Right lung (tissue), 5 donors: ENCODE data around the gene TSPAN18. TPM values are rescaled to one million over a fixed set of nuclear protein-coding genes. Genes with fewer than 3 reads are reported as not detected.
A peak's percentile ranks its signal among the peaks of the same experiment; 100 is the strongest.

Source experiments
- DNase-seq, 2 donors: peaks; one replicate each; pipeline ENCODE4 v3.0.0-alpha.2; 2013
- polyA plus RNA-seq, 5 donors: library from polyadenylated mRNA; unstranded; fragments of 120-200 nt; gene quantifications; one replicate each; pipeline versions ENCODE4 v1.2.1 to v1.2.3, GENCODE V29; 2013; ENCODE audit warnings: inconsistent platforms in 1 of 5, low replicate concordance in 1 of 5; ENCODE audit not compliant: insufficient read length in 5 of 5, insufficient read depth in 1 of 5

The TSPAN18 gene
- polyA plus RNA-seq, 5 donors: 48.9 to 74.5 (median 64.7) TPM

DNA sequence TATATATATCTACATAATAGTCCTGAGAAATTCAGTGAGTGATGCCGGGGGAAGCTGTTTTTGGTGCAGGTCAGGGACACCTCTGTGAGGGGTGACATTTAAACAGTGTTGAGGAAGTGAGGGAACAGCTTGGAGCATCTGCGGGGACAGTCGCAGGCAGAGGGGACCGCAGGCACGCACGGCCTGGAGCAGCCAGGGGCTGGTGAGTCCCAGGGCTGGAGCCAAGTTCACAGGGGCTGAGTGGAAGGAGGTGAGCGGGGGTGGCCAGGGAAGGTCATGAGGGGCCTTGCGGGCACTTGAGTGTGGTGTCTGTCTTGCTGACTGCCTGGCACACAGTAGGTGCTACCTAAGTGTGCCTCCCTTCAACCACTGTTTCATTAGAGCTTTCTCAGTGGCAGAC, 65.4 kb downstream of the TSPAN18 start:
- DNase-seq: no peak

DNA sequence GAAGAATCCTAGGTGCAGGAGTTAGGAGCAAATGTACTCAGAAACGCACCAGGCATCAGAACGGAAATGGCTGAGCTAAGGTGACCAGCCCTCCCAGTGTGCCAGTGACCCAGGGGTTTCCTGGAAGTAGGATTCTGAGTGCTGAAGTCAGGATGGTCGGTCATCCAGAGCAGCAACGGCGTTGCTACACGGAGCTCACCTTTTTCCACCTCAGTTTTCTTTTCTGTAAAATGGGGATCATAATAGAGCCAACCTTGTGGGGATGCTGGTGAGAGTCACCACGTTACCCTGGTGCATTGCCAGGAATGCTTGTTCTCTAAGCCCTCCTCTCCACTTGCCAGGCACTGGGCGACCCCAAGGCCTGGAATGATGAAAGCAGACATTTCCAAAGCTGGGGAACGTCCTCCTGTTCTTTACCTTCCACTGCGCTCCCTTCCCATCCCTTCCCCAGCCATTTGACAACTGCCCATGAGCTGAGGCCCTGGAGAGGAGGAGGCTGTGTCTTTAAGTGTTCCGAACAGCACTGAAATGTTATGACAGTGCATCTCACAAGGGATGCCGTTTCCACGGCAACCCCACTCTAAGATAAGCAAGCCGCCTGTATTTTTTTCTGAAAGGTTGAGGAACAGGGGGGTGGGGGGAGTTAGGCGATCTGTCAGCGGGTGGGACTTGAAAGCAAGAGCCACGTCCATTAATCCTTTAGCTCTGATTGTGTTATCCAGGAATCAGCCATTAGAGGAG, 66.8 kb downstream of the TSPAN18 start:
- peak; percentile 45 to 53 for DNase-seq

DNA sequence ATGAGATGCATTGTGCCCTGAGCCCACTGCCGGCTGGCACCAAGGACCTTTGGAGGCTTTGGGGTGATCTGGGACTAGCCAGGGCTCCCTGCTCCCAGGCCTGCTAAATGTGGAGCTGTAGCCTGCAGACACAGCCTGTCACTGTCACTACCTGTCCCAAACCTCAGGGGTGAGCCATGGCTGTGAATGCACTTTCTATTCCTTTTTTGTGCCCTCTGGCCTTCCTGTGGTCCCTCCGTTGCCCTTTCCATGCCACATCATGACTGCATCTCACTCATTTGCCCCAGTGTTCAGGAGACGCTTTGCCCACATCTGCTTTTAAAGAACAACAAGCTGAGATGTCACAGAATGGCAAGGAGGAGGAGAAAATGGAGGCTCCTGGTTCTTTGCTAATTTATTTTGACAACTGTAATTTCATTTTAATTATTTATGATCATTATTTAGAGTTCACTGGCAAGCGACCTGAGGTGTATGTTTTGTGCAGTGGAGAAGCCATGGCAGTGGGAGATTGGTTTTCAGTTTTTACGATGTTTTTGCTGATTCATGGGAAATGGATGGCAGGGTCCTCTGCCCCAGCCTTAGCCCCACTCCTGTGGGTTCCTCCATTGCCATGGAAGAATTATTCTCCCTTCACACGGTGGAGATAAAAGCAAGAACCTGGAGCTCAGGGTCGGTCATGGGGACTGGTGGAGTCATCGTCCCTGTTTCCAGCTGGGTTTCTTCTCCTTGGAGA, 69.2 kb downstream of the TSPAN18 start:
- no peak for DNase-seq

DNA sequence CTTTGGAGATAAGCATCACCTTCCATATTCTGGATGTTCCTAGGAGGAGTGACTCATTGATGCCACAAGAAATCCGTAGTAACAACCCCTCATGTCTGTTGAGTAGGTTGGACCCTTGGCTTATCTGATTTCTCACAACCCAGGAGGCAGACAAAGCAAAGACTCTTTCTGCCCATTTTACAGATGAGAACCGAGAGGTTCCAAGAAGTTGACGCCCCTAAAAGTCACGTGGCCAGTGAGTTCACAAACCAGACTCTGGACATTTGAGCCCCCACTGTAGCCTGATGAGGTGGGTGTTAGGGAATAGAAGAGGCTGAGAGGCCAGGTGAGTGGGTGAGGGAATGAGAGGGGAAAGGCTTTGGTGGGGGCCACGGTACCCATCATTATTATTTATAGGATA, 70.3 kb downstream of the TSPAN18 start:
- DNase-seq: no peak

DNA sequence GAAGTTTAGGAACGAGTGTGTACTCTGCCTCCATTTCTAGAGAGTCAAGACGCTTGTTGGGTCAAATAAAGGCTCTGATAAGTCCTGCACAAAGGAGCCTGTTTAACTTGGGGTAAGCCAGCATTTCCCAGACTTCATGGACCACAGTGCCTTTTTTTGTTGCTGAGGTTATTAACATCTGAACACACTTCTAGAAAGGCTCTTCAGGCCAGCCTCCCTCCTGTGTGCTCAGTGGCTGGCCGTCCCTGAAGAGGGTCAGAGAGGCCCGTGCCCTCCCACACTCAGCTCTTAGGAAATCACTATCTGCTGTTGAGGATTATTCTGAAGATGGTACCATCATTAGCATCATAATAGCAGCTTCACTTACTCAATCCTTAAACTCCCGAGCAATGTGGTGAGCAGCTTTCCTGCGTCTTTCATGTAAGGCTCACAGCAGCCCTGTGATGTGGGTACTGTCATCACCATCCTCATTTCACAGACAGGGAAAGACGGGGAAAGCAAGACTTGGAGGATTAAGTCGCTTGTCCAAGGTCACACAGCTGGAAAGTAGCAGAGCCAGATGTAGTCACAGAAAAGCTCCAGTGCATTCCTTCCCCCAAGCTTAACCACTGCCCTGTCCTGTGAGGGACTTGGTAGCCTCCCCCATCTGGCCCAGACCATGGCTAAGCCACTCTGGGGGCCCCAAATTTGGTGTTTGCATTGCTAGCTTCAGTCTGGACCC, 71.3 kb downstream of the TSPAN18 start:
- no peak for DNase-seq

DNA sequence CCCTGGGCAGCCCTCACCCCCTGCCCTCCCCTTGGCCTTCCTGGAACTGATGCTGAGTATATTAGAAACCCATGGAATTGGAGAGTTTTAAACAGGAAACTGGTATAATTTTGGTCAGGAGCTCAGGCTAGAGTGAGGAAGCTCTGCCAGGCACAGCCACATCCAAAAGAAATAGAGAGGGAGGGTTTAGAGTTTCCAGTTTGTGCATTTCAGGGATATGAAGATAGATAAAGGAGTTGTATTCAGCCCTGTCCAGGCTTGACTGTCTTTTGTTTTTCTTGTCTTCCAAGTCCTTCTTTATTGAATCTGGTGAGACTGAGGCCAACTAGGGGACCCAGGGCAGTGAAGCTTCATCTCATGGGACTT, 71.8 kb downstream of the TSPAN18 start:
- DNase-seq: no peak

DNA sequence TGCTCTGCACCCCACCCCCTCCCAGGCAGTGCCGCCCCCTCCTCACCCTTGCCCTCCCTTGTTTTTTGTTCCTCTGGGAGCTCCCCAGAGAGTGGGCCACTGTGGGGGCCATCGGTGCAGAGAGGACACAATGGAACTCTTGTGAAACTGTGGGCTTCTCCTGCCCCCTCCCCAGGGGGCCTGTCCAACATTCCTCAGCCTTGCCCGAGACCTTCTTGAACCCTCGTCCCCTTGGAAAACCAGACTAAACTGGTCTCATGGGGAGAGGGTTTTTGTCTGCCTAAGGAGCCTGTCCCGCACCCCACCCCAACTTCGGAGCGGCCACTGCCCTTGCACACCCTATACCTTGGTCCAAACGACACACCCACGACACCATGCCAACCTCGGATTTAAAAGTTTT, 72.2 kb downstream of the TSPAN18 start:
- DNase-seq: no peak

DNA sequence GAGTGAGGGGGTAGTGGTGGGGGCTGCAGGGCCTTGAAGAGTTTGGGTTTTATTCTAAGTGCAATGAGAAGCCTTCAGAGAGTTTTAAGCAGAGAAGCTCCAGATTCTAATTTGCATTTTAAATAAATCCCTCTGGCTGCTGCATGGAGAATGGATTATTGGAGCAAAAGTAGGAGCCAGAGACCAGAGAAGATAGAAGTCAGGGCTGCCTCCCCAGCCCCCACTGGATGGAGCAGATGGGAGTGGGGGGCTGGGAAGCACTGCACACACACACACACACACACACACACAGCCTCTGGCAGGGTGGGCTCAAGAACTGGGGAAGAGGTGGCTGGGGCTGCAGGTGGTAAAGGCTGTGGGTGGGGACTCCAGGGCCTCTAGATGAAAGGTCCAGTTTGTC, 75.6 kb downstream of the TSPAN18 start:
- DNase-seq: no peak

DNA sequence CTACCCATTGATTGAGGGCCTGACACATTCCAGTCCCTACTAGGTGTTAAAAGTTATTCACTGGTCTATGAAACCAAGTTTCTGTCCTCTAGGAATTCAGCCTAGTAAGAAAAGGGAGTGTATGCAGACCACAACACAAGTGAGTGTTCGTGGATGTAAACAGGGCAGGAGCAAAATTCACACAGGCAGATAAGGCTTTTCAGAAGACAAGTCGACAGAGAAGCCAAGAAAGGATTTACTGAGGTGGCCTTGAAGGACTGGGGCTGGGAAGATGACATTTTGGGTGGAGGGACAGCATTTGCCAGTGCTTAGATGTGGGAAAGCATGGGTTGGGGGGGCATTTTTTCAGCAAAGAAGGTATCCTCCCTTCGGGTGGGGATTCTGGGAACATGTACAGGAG, 76.2 kb downstream of the TSPAN18 start:
- no peak for DNase-seq

DNA sequence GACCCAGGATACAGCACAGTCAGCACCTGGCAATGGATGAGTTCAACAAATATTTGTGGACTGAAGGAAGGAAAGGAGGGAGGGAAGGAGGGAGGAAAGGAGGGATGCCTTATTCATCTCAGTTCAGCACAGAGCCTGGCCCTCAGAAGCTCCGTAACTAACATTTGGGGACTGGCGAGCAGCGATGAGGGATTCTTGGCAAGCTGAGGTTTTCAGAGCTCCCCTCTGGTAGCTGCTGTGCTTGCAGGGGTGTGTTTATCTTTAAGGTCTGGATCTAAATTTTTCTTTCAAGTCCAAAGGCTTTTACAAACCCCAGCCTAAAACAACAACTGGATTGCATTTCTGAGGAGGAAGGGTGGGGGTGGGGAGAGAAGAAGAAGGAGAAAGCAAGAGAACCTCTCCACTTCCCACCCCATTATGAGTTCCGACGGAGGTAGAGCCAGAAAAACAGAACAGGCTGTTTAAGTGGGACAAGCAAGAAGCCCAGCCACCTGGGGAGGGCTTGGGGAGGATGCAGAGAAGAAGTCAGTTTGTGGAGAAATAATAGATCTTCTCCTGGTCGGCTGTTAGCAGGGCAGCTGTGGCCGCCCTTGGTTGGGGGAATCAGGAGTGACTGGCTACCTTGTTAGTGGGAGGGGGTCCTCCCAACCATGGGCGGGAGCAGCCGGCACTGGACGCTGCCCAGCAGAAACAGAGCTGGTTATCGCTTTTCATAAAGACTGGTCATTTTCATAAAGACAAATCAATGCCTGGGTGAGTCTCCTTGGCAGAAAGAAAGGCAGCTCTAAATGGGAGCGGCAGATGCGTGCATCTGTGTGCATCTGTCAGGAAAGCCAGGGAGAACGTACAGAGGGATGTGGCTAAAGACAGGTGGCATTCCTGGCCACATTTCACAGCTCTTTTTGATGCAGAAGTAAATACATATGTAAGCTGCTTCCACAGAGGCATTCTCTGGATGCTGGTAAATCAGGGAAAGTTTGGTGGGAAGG, 78.0 kb downstream of the TSPAN18 start:
- DNase-seq: no peak

DNA sequence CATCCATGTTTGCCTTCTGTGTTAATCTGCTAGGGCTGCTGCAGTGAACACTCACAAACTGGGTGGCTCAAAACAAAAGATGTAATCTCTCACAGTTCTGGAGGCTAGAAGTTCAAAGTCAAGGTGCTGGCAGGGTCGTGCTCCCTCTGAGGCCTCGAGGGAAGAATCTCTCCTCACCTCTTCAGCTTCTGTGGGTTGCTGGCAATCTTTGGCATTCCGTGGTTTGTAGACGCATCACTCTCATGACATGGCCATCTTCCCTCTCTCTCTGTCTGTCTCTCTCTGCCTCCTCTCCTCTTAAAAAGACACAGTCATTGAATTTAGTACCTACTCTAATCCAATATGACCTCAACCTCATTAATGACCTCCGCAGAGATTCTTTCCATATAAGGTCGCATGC, 78.8 kb downstream of the TSPAN18 start:
- DNase-seq: no peak

DNA sequence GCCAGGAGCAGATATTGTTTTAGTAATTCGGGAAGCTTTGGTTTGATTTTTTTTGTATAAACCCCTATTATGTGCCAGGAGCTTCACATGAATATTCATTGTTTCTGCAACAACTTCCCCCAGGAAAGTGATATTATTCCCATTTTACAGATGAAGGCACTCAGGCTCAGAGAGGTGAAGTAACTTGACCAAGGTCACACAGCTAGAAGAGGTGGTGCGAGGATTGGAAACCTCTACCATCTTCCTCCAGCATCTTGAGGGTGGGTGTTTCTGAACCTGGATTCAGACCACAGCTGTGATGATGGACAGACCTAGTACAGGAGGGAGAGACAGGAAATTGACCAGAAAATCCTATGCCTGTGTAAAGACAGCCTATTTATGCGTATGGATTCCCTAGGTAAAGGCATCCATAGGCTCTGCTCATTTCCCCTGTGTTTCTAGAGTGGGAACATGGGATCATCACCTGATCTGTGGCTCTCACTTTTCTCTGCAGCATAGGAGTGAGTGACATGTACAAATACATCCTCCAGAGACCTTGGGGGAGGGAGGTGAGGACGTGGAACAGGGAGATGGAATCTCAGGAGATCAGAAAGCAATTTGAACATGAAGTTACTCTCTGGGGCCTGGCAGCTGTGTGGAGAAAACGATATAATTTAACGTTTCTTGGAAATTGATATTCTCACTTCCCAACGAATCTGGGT, 81.4 kb downstream of the TSPAN18 start:
- no peak for DNase-seq

DNA sequence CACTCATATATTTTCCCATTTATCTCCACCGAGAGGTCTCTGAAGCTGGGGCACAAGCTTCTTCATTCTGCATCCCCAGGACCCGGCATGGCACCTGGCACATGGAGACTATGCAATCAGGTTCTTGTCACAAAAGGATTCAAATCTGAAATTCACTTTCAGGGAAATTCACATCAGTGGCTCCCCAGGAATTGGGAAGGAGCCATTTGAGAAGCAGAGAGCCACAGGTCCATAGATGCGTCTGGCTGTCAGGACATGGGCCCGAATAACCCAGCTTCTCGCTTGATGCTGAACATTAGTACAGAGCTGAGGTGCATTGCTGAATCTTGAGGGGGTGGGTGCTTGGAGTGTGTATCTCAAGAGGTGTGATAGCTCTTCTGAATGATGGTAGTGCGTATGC, 82.5 kb downstream of the TSPAN18 start:
- DNase-seq: no peak

DNA sequence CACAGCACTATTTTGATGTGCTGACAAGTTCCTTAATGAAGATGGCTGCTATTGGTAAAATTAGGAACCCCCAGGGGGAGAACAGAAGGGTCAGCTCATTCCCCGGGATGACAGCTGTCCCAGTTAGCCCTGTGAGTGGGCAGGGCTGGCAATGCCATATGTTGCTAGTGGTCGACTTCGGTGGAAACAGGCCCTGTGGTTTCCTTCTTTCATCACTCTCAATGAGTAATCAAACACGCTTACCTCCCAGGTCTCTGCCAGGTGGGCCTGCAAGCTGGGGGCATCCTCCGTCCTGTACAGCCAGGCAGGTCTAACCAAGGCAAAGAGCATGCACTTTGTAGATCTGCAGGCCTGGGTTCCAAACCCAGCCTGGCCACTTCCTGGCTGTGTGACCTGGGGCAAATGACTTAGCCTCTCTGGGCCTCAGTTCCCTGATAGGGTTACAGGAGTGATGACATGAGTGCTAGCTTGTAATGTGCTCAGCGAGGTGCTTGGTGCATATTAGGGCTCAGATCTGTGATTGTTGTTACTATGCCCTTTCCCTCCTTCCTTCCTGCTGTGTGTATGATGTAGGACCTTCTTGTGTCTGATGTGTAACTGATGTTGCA, 85.2 kb downstream of the TSPAN18 start:
- DNase-seq: no peak

DNA sequence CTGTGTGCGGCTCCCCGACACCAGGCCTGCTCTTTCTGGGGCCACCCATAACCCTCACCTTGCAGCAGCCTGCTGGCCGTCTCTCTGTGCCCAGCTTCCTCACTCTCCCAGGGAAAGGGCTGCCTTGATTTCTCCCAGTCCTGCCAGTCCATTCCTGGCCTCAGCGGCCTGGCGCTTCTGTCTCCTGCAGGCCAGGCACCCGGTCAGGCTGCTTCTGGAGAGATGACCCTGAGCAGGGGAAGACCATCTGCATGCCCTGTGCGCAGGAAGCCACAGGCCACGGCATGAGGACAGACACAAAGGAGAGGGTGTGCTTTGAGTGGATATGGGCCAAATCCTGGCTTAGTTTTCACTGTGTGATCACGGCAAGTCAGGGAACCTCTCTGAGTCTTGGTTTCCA, 86.2 kb downstream of the TSPAN18 start:
- DNase-seq: no peak

DNA sequence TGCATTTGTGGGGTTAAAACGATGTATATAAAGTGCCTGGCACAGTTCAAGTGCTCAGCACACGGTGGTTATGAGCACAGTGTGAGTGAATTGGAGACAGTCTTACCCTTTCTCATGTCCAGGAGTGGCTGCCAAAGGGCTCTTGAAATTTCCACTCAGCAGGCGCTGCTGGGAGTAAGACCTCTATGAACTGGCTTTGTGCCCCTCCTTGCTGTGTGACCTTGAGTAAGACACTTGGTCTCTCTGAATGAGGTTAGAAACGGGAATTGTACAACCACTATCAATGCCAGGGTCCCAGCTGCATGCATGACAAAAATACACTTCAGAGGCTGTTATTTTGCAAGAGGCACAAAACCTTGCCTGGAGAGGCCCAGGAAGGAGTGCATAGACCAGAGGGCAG, 86.6 kb downstream of the TSPAN18 start:
- DNase-seq: no peak

DNA sequence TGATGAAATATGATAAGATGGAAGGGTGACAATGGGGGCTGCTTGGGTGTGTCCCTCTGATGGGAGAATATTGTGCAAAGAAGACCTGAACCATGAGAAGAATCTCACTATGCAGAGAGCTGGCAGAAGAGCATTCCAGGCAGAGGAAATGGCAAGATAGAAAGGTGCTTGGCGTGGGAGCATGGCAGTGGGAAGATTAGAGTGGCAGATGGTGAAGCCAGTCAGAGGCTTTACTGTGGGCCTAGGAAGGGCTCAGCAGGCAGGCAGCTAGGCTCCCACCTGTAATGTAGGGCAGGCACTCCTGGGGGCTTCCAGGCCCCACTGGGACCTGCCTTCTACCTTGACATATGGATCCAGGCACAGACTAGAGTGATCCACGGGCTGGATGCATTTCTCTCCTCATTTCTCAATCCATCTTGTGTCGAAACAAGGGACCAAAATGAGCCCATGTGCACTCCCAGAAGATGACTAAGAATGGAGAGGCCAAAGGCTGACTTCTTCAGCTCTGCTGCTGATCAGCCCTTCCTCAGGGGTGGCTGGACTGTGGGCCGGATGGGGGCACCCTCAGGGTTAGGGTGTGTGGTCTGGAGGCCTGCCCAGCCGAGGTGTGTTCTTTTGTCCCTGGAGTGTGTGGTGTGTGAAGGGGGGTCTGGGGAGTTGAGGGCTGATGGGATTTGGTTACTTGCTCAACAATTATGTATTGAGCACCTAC, 88.3 kb downstream of the TSPAN18 start:
- no peak for DNase-seq

DNA sequence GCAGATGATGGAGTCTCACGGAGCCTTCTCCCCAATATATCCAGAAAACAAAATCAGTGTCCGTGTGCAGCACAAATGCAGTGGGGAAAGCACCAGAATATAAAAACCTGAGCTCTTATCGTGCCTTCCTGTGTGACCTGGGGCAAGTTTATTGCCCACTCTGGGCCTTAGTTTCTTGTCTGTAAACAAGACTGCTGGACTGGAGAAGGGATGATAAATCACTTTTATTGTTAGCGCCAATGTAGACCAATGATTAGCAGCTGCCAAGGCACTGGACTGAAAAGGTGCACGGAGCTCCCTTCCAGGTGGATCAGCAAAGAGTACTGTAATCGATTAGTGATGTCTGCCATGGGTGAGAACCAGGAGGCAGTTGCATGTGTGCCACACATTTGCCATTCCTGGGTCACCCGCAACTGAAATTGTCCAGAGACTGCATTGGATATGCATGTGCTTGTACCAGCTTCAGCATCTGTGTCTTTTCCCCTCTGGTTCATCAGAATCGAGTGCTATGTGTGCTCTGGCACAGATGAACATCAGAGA, 89.2 kb downstream of the TSPAN18 start:
- DNase-seq: no peak

DNA sequence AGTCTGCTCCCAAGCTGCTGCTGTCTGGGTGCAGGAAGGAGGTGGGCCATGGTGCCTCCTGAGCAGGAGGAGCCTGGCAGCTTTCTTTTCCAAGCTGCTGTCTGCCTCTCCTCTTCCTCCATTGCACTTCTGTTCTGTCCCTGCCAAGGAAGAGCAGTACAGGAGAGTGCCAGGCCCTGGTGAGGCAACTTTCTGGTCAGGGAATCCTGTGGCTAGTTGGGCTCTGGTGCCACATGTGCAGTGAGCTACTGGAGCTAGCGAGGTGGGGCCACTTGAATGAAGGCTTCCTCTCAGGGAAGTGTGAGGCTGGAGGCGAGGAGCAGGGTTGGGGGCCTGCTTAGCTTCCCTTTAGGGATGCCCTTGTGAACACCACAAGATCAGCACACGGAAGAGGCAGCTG, 90.0 kb downstream of the TSPAN18 start:
- no peak for DNase-seq
